BJ (cell line): Measurements from ENCODE around the gene ITFG1. TPM values are rescaled to one million over a fixed set of nuclear protein-coding genes. Genes with fewer than 3 reads are reported as not detected.

Source experiments
- CTCF ChIA-PET: fragments of 350-600 bp; formaldehyde crosslinking; extraction: SDS; loops from one replicate; lab custom pipeline; 2021; ENCODE audit warnings: antibody characterized with exemption, inconsistent platforms; lab: Yijun Ruan, JAX
- POLR2A ChIA-PET: fragments of 300-600 bp; sonication (Branson Sonifier 250); formaldehyde crosslinking; extraction: SDS; loops from one replicate; lab custom pipeline; 2021; ENCODE audit warnings: antibody characterized with exemption; lab: Charles Lee
- DNase-seq: peaks from one replicate; pipeline ENCODE4 v3.0.0-alpha.2; 2011; ENCODE audit warnings: low read depth
- H3K27me3 ChIP-seq: 2 replicates; pipeline ENCODE4 v1.6.0; 2011; ENCODE audit warnings: low read length; ENCODE audit not compliant: control insufficient read depth, insufficient read depth
- H3K36me3 ChIP-seq: 2 replicates; pipeline ENCODE4 v1.5.1; 2011; ENCODE audit warnings: low read length; ENCODE audit not compliant: control insufficient read depth, insufficient read depth
- H3K4me3 ChIP-seq: 2 replicates; pipeline ENCODE4 v1.5.1; 2011; ENCODE audit warnings: low read depth, mild to moderate bottlenecking, control low read depth, low read length
- polyA plus RNA-seq: library from polyadenylated mRNA; depleted of rRNA; stranded (reverse); fragments of >200 nt; gene quantifications from 2 replicates; pipeline ENCODE4 v1.2.3, GENCODE V29; 2011
- TF ChIP-seq, protein P1 (sequence below): IDR thresholded peaks from 2 replicates; pipeline ENCODE4 v1.5.1; 2011; ENCODE audit warnings: low read depth, mild to moderate bottlenecking, control low read depth, inconsistent platforms, low read length, moderate library complexity; ENCODE audit not compliant: insufficient read depth

Gene ITFG1
- polyA plus RNA-seq, 1 experiment: 47.5 TPM

- H3K27me3 ChIP-seq: no peaks in the 10 kb centered on the region
- POLR2A ChIA-PET: no interaction called here
- TF ChIP-seq, protein P1, sequence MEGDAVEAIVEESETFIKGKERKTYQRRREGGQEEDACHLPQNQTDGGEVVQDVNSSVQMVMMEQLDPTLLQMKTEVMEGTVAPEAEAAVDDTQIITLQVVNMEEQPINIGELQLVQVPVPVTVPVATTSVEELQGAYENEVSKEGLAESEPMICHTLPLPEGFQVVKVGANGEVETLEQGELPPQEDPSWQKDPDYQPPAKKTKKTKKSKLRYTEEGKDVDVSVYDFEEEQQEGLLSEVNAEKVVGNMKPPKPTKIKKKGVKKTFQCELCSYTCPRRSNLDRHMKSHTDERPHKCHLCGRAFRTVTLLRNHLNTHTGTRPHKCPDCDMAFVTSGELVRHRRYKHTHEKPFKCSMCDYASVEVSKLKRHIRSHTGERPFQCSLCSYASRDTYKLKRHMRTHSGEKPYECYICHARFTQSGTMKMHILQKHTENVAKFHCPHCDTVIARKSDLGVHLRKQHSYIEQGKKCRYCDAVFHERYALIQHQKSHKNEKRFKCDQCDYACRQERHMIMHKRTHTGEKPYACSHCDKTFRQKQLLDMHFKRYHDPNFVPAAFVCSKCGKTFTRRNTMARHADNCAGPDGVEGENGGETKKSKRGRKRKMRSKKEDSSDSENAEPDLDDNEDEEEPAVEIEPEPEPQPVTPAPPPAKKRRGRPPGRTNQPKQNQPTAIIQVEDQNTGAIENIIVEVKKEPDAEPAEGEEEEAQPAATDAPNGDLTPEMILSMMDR: no peak
Observed at GRCh38 chr16:47310792-47311211, 150.1 kb downstream of the ITFG1 start.

GRCh38 chr16:47309581-47310312 lies 151.1 kb downstream of the ITFG1 start:
- Histone ChIP-seq H3K27me3 (no peaks in the 10 kb centered on the region), H3K4me3 (no peak overlapping the region), H3K36me3 (no peaks in the 10 kb centered on the region)
- CTCF ChIA-PET: no interaction called here
- POLR2A ChIA-PET: no interaction called here
- no peak for DNase-seq
- TF ChIP-seq, protein P1: no peak

More at GRCh38 chr16:47310792-47311211, 150.1 kb downstream of the ITFG1 start:
- H3K36me3 ChIP-seq: no peaks in the 10 kb centered on the region
- CTCF ChIA-PET: no interaction called here
- H3K4me3 ChIP-seq: no peak overlapping the region
- DNase-seq: no peak

GRCh38 chr16:47308601-47309000 lies 152.3 kb downstream of the ITFG1 start:
- TF ChIP-seq, protein P1: no peak
- Histone ChIP-seq H3K4me3 (no peak overlapping the region), H3K27me3 (no peaks in the 10 kb centered on the region), H3K36me3 (no peaks in the 10 kb centered on the region)
- ChIA-PET POLR2A (no interaction called here), CTCF (interaction anchor here (0.7 kb wide), 1 partner anchor 148 kb away, joined by 3 read pairs; no protein-coding TSS in a partner anchor)
- DNase-seq: no peak

DNA sequence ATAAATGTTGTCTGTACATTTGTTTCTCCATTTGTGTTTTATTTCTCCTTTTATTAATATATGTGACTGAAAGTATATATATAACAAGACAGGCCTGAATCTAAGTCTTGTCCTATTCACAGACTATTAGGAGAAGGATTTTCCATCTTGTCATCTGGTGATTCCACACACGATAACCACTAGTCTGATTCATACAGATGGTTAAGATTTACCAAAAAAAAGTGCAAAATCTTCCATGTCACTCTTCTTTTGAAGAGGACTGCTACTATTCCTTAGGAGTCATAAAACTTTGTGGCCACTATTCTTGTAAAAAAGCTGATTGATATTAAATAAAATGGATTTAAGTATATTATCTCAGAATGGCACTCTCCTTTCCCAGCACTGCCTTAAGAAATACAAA lies 156.3 kb downstream of the ITFG1 start:
- H3K36me3 ChIP-seq: no peaks in the 10 kb centered on the region
- ChIA-PET POLR2A (no interaction called here), CTCF (no interaction called here)
- no peak overlapping the region for H3K4me3 ChIP-seq
- no peaks in the 10 kb centered on the region for H3K27me3 ChIP-seq
- no peak for DNase-seq
- TF ChIP-seq, protein P1: no peak

- no peak overlapping the region for H3K4me3 ChIP-seq
- no peaks in the 10 kb centered on the region for H3K27me3 ChIP-seq
- TF ChIP-seq, protein P1: no peak
- ChIA-PET CTCF (no interaction called here), POLR2A (no interaction called here)
- no peak for DNase-seq
- peaks cover 2% of the 10 kb centered on the region; the same call in 1 of the 2 replicates for H3K36me3 ChIP-seq
Observed at GRCh38 chr16:47299587-47299986, 161.3 kb downstream of the ITFG1 start.
